CD8-positive, alpha-beta memory T cell (primary cell): Measurements from ENCODE around the gene CAPG. TPM values are rescaled to one million over a fixed set of nuclear protein-coding genes. Genes with fewer than 3 reads are reported as not detected.

Source experiments
- CTCF ChIA-PET: fragments of 350-600 bp; sonication (Branson Sonifier 250); formaldehyde crosslinking; loops from one replicate; lab custom pipeline; 2021; ENCODE audit warnings: antibody characterized with exemption; lab: Charles Lee
- POLR2A ChIA-PET: fragments of 350-600 bp; sonication (Branson Sonifier 250); formaldehyde crosslinking; loops from one replicate; lab custom pipeline; 2021; ENCODE audit warnings: antibody characterized with exemption; lab: Charles Lee
- DNase-seq, 5 donors: peaks; one replicate each; pipeline versions ENCODE4 v3.0.0 to v3.0.0-alpha.2; 2020 to 2022; ENCODE audit warnings: mixed read lengths in 1 of 5
- H3K27ac ChIP-seq: one replicate; pipeline ENCODE4 v1.7.0; 2013; ENCODE audit warnings: low read depth, mild to moderate bottlenecking, low read length, moderate library complexity
- H3K27me3 ChIP-seq: 2 replicates; pipeline ENCODE4 v1.7.0; 2013; ENCODE audit warnings: low read length, mild to moderate bottlenecking; ENCODE audit not compliant: insufficient read depth, poor library complexity, severe bottlenecking
- H3K36me3 ChIP-seq: 2 replicates; pipeline ENCODE4 v1.7.0; 2013; ENCODE audit warnings: mild to moderate bottlenecking, low read length, moderate library complexity; ENCODE audit not compliant: insufficient read depth
- H3K4me1 ChIP-seq: 2 replicates; pipeline ENCODE4 v1.7.0; 2013; ENCODE audit warnings: mild to moderate bottlenecking, low read length, moderate library complexity; ENCODE audit not compliant: insufficient read depth
- H3K4me3 ChIP-seq: 2 replicates; pipeline ENCODE4 v1.7.0; 2013; ENCODE audit warnings: mild to moderate bottlenecking, low read length
- H3K9me3 ChIP-seq: 2 replicates; pipeline ENCODE4 v1.7.0; 2013; ENCODE audit warnings: mild to moderate bottlenecking, low read length
- H3K27ac Mint-ChIP-seq, 8 donors: one replicate each; pipeline ENCODE4 v1.8.0; 2020 to 2021; ENCODE audit warnings: mixed read lengths in 8 of 8, mild to moderate bottlenecking in 6 of 8, inconsistent platforms in 3 of 8, moderate library complexity in 3 of 8
- H3K27me3 Mint-ChIP-seq, 2 donors: one replicate each; pipeline ENCODE4 v1.8.0; 2020 to 2021; ENCODE audit warnings: mixed read lengths in 2 of 2, mild to moderate bottlenecking in 1 of 2, moderate library complexity in 1 of 2
- H3K36me3 Mint-ChIP-seq, 3 donors: one replicate each; pipeline ENCODE4 v1.8.0; 2020 to 2021; ENCODE audit warnings: mixed read lengths in 3 of 3, inconsistent platforms in 1 of 3, mild to moderate bottlenecking in 1 of 3
- H3K4me1 Mint-ChIP-seq, 3 donors: one replicate each; pipeline ENCODE4 v1.8.0; 2020 to 2021; ENCODE audit warnings: mixed read lengths in 3 of 3, inconsistent platforms in 1 of 3, mild to moderate bottlenecking in 1 of 3
- H3K4me3 Mint-ChIP-seq, 7 donors: one replicate each; pipeline ENCODE4 v1.8.0; 2020 to 2021; ENCODE audit warnings: mixed read lengths in 7 of 7, mild to moderate bottlenecking in 6 of 7, moderate library complexity in 4 of 7, inconsistent platforms in 2 of 7
- H3K9me3 Mint-ChIP-seq, 5 donors: one replicate each; pipeline ENCODE4 v1.8.0; 2020 to 2022; ENCODE audit warnings: mixed read lengths in 5 of 5, mild to moderate bottlenecking in 3 of 5, moderate library complexity in 2 of 5, inconsistent platforms in 1 of 5
- polyA plus RNA-seq: library from polyadenylated mRNA; unstranded; fragments of 300-500 nt; fragmentation: Illumina TruSeq; gene quantifications from one replicate; pipeline ENCODE4 v1.2.3, GENCODE V29; 2021
- total RNA-seq, 2 experiments: library from RNA; stranded (reverse); gene quantifications; one replicate each; pipeline ENCODE4 v1.2.3, GENCODE V29; 2021

Gene CAPG
- total and polyA plus RNA-seq, 3 experiments from 2014 or later, result 22.3 to 36.0 (median 22.8) TPM

GRCh38 chr2:85355073-85355410, 55.1 kb downstream of the CAPG start:
- H3K4me1 ChIP-seq, result peaks cover 28% of the 10 kb centered on the region
- Mint-ChIP-seq H3K27me3 (no peaks in the 10 kb centered on the region), H3K36me3 (peaks cover 8 to 68% (median 17%) of the 10 kb centered on the region in 3 donors), H3K4me1 (peaks cover 47 to 74% (median 58%) of the 10 kb centered on the region in 3 donors), H3K27ac (peak overlapping the region; percentile 94 to 100 (median 100)), H3K4me3 (peak overlapping the region; percentile 97 to 100 (median 99)), H3K9me3 (no peaks in the 10 kb centered on the region)
- H3K4me3 ChIP-seq, result peak overlapping the region; percentile 98
- H3K36me3 ChIP-seq, result peaks cover 12% of the 10 kb centered on the region
- ChIA-PET CTCF (interaction anchor here (0.9 to 1.6 kb wide), 8 partner anchors 9 to 197 kb away, joined by 3 to 6 read pairs (median 3); partner anchors contain the start of genes MAT2A and SH2D6), POLR2A (interaction anchor here (1.0 to 3.9 kb wide), 8 partner anchors 28 to 197 kb away, joined by 3 to 86 read pairs (median 5); partner anchors contain the start of genes MAT2A, SH2D6 and TGOLN2)
- DNase-seq, result no peak
- H3K9me3 ChIP-seq, result no peaks in the 10 kb centered on the region
- no peaks in the 10 kb centered on the region for H3K27me3 ChIP-seq
- peak overlapping the region; percentile 89 for H3K27ac ChIP-seq

GRCh38 chr2:85354286-85355072, 55.7 kb downstream of the CAPG start, which contains the start of the genes ELMOD3 and RETSAT:
Gene ELMOD3 (plus strand): TSS chr2:85354769. CDS start chr2:85357199, 2,430 bp downstream.
Gene RETSAT (minus strand): TSS chr2:85354528. CDS start chr2:85354507, 21 bp downstream.
- Histone ChIP-seq H3K4me3 (peak within 1 kb of the TSS; percentile 98), H3K9me3 (no peaks in the 10 kb centered on the region), H3K4me1 (peaks cover 28% of the 10 kb centered on the region), H3K27me3 (no peaks in the 10 kb centered on the region), H3K36me3 (peaks cover 14% of the 10 kb centered on the region), H3K27ac (peak within 1 kb of the TSS; percentile 89)
- Mint-ChIP-seq H3K27ac (peak within 1 kb of the TSS; percentile 94 to 100 (median 100)), H3K27me3 (no peaks in the 10 kb centered on the region), H3K9me3 (no peaks in the 10 kb centered on the region), H3K36me3 (peaks cover 8 to 69% (median 20%) of the 10 kb centered on the region in 3 donors), H3K4me1 (peaks cover 45 to 71% (median 58%) of the 10 kb centered on the region in 3 donors), H3K4me3 (peak within 1 kb of the TSS; percentile 97 to 100 (median 99))
- ChIA-PET CTCF (interaction anchor here (0.9 to 1.6 kb wide), 10 partner anchors 9 to 197 kb away, joined by 3 to 6 read pairs (median 3); partner anchors contain the start of genes MAT2A and SH2D6), POLR2A (interaction anchor here (0.6 to 3.9 kb wide), 13 partner anchors 23 to 535 kb away, joined by 3 to 86 read pairs (median 5); partner anchors contain the start of genes MAT2A, SH2D6 and TGOLN2)
- peak; percentile 93 to 98 (median 98) for DNase-seq

GRCh38 chr2:85353876-85354285, 56.3 kb downstream of the CAPG start:
- Mint-ChIP-seq H3K9me3 (no peaks in the 10 kb centered on the region), H3K36me3 (peaks cover 8 to 72% (median 19%) of the 10 kb centered on the region in 3 donors), H3K4me1 (peaks cover 43 to 68% (median 54%) of the 10 kb centered on the region in 3 donors), H3K4me3 (peak overlapping the region; percentile 97 to 100 (median 99)), H3K27ac (peak overlapping the region; percentile 94 to 100 (median 100)), H3K27me3 (no peaks in the 10 kb centered on the region)
- H3K27ac ChIP-seq, result peak overlapping the region; percentile 66
- no peak for DNase-seq
- ChIA-PET POLR2A (interaction anchor here (0.9 to 3.9 kb wide), 9 partner anchors 23 to 198 kb away, joined by 3 to 86 read pairs (median 5); partner anchors contain the start of genes MAT2A, SH2D6 and TGOLN2), CTCF (interaction anchor here (1.0 to 1.6 kb wide), 6 partner anchors 8 to 198 kb away, joined by 3 to 6 read pairs (median 3); partner anchors contain the start of gene MAT2A)
- no peaks in the 10 kb centered on the region for H3K9me3 ChIP-seq
- peak overlapping the region; percentile 98 for H3K4me3 ChIP-seq
- H3K27me3 ChIP-seq, result no peaks in the 10 kb centered on the region
- H3K4me1 ChIP-seq, result peaks cover 28% of the 10 kb centered on the region
- peaks cover 16% of the 10 kb centered on the region for H3K36me3 ChIP-seq

- no peak overlapping the region for H3K27ac ChIP-seq
- Mint-ChIP-seq H3K4me3 (peak overlapping the region in 1 of 7 donors; percentile 27), H3K9me3 (no peaks in the 10 kb centered on the region), H3K27ac (peak overlapping the region in 1 of 8 donors; percentile 50), H3K36me3 (peaks cover 16 to 85% (median 32%) of the 10 kb centered on the region in 3 donors), H3K4me1 (peaks cover 1 to 14% (median 7%) of the 10 kb centered on the region in 3 donors), H3K27me3 (no peaks in the 10 kb centered on the region)
- peaks cover 2% of the 10 kb centered on the region for H3K4me1 ChIP-seq
- H3K36me3 ChIP-seq, result peaks cover 24% of the 10 kb centered on the region
- ChIA-PET POLR2A (no interaction called here), CTCF (no interaction called here)
- H3K9me3 ChIP-seq, result no peaks in the 10 kb centered on the region
- no peak for DNase-seq
- H3K27me3 ChIP-seq, result no peaks in the 10 kb centered on the region
- no peak overlapping the region for H3K4me3 ChIP-seq
Measured at GRCh38 chr2:85347599-85347998, 62.6 kb downstream of the CAPG start.

Other genes with a start within 250 kb of the CAPG start
- 10 to 100 TPM; 93.4 to 95.6 TPM for gene TGOLN2, start 82.4 kb downstream of the CAPG start, total RNA-seq
- gene TGOLN2, start 82.4 kb downstream of the CAPG start, polyA plus RNA-seq, result 55.9 TPM
- gene RETSAT, start 55.8 kb downstream of the CAPG start, total RNA-seq, result 10 to 100 TPM; 33.4 to 36.0 TPM
- 23.7 TPM for gene RETSAT, start 55.8 kb downstream of the CAPG start, polyA plus RNA-seq
- gene ELMOD3, start 55.6 kb downstream of the CAPG start, total RNA-seq, result 10 to 100 TPM; 13.6 to 14.4 TPM
- gene ELMOD3, start 55.6 kb downstream of the CAPG start, polyA plus RNA-seq, result 12.2 TPM
- 1 to 10 TPM in 1 of 2 experiments, under 1 TPM in 1; 0.63 to 1.4 TPM for gene SH2D6, start 8.3 kb upstream of the CAPG start, total RNA-seq
- gene SH2D6, start 8.3 kb upstream of the CAPG start, polyA plus RNA-seq, result not detected
- gene MAT2A, start 128.8 kb upstream of the CAPG start, total RNA-seq, result 100 to 1,000 TPM; 371 to 376 TPM
- gene MAT2A, start 128.8 kb upstream of the CAPG start, polyA plus RNA-seq, result 121 TPM
- gene GGCX, start 151.1 kb upstream of the CAPG start, total RNA-seq, result 10 to 100 TPM; 22.3 to 23.3 TPM
- gene GGCX, start 151.1 kb upstream of the CAPG start, polyA plus RNA-seq, result 15.7 TPM
- gene VAMP8, start 167.2 kb upstream of the CAPG start, total RNA-seq, result 10 to 100 TPM; 94.4 to 95.4 TPM
- 355 TPM for gene VAMP8, start 167.2 kb upstream of the CAPG start, polyA plus RNA-seq
- gene VAMP5, start 174.1 kb upstream of the CAPG start, total RNA-seq, result 10 to 100 TPM; 26.4 to 28.0 TPM
- 151 TPM for gene VAMP5, start 174.1 kb upstream of the CAPG start, polyA plus RNA-seq
- gene RNF181, start 185.4 kb upstream of the CAPG start, total RNA-seq, result 10 to 100 TPM; 88.2 to 95.1 TPM
- gene RNF181, start 185.4 kb upstream of the CAPG start, polyA plus RNA-seq, result 181 TPM
- gene TMEM150A, start 192.3 kb upstream of the CAPG start, total RNA-seq, result 1 to 10 TPM; 6.3 to 7.6 TPM
- gene TMEM150A, start 192.3 kb upstream of the CAPG start, polyA plus RNA-seq, result 13.2 TPM
- gene C2orf68, start 201.7 kb upstream of the CAPG start, total RNA-seq, result 10 to 100 TPM; 26.7 to 27.3 TPM
- gene C2orf68, start 201.7 kb upstream of the CAPG start, polyA plus RNA-seq, result 17.9 TPM
- gene USP39, start 205.8 kb upstream of the CAPG start, total RNA-seq, result 100 to 1,000 TPM; 105 to 108 TPM
- gene USP39, start 205.8 kb upstream of the CAPG start, polyA plus RNA-seq, result 66.1 TPM